Spleen (tissue), 11 donors: ENCODE results near the gene DHH. TPM values are rescaled to one million over a fixed set of nuclear protein-coding genes. Genes with fewer than 3 reads are reported as not detected.

Experiments
- DNase-seq: peaks from one replicate; pipeline ENCODE4 v3.0.0-alpha.2; 2020
- H3K27ac ChIP-seq, 8 donors: fragments of 200-600 bp; sonication (generic) in 7 of 8; 1 replicate in 4 of 8; 2 replicates in 4 of 8; pipeline versions ENCODE4 v1.5.0 to v1.8.0; 2016 to 2021; ENCODE audit warnings: inconsistent platforms in 4 of 8, mild to moderate bottlenecking in 4 of 8, moderate library complexity in 1 of 8
- H3K27me3 ChIP-seq, 7 donors: fragments of 200-600 bp; sonication (generic) in 6 of 7; replicated peaks in 1 of 7; 1 replicate in 4 of 7; 2 replicates in 3 of 7; pipeline versions ENCODE4 v1.5.0 to v1.8.0; 2016 to 2021; ENCODE audit warnings: inconsistent platforms in 3 of 7, mild to moderate bottlenecking in 1 of 7
- H3K36me3 ChIP-seq, 6 donors: fragments of 200-600 bp; sonication (generic) in 5 of 6; 1 replicate in 4 of 6; 2 replicates in 2 of 6; pipeline versions ENCODE4 v1.5.0 to v1.8.0; 2016 to 2021; ENCODE audit warnings: inconsistent platforms in 2 of 6
- H3K4me1 ChIP-seq, 6 donors: fragments of 200-600 bp; sonication (generic) in 5 of 6; 1 replicate in 3 of 6; 2 replicates in 3 of 6; pipeline versions ENCODE4 v1.5.0 to v1.8.0; 2016 to 2021; ENCODE audit warnings: inconsistent platforms in 3 of 6
- H3K4me3 ChIP-seq, 8 donors: fragments of 200-600 bp; sonication (generic) in 7 of 8; 1 replicate in 4 of 8; 2 replicates in 4 of 8; pipeline versions ENCODE4 v1.5.0 to v1.8.0; 2016 to 2021; ENCODE audit warnings: inconsistent platforms in 4 of 8, mild to moderate bottlenecking in 4 of 8, moderate library complexity in 2 of 8
- H3K9me3 ChIP-seq, 8 donors: fragments of 200-600 bp; sonication (generic) in 7 of 8; 1 replicate in 4 of 8; 2 replicates in 4 of 8; pipeline versions ENCODE4 v1.5.0 to v1.8.0; 2016 to 2021; ENCODE audit warnings: inconsistent platforms in 4 of 8
- POLR2A ChIP-seq, 3 donors: fragments of 450-650 bp; IDR thresholded peaks; one replicate each; pipeline ENCODE4 v1.5.1; 2017; ENCODE audit warnings: antibody characterized with exemption in 3 of 3, mild to moderate bottlenecking in 1 of 3
- POLR2AphosphoS5 ChIP-seq, 3 donors: sonication (generic); formaldehyde crosslinking; IDR thresholded peaks; one replicate each; pipeline ENCODE4 v1.5.1; 2017; ENCODE audit warnings: antibody characterized with exemption in 3 of 3
- WGBS, 5 donors: extraction: QIAGEN DNeasy Blood & Tissue Kit in 3 of 5; methylation state at CpG; one replicate each; pipeline versions ENCODE4 v1.1.5 to v1.1.7; 2013 to 2018; 5-methylcytosine and 5-hydroxymethylcytosine counted together
- intact Hi-C: fragments of 100-400 bp; cut with DNase I; formaldehyde crosslinking; loops from one replicate; pipeline ENCODE4 v1.15.0; 2023; ENCODE audit warnings: low total_unique reads
- polyA plus RNA-seq, 3 donors: library from polyadenylated mRNA; stranded (reverse); fragments of 200-250 nt; gene quantifications; one replicate each; pipeline ENCODE4 v1.2.1, GENCODE V29; 2013
- total RNA-seq, 7 donors: library from RNA; depleted of rRNA in 3 of 7; stranded (reverse); fragments of >200 nt in 3 of 7; fragmentation: NEBNext Ultra II Directional in 4 of 7; extraction: Animal tissue kit (Norgen Biotek cat#: 25700) in 4 of 7; gene quantifications; one replicate each; pipeline versions ENCODE4 v1.1.0 to v1.2.1, GENCODE V29; 2016 to 2021
- TF ChIP-seq, protein P1 (sequence below), 11 experiments: fragments of 200-600 bp in 7 of 11; fragments of 450-650 bp in 4 of 11; sonication (generic) in 4 of 11; IDR thresholded peaks in 8 of 11; conservative IDR thresholded peaks in 3 of 11; 1 replicate in 7 of 11; 2 replicates in 4 of 11; pipeline versions ENCODE4 v1.4.0 to v1.8.0; 2016 to 2021; ENCODE audit warnings: antibody characterized with exemption in 11 of 11, inconsistent platforms in 4 of 11, mild to moderate bottlenecking in 1 of 11
- donor health status: healthy with polysubstance abuse.
- donor health status: DM: no; HTN: no; CAD: no; lungs with moderate emphysema.
- donor health status: DM: no; HTN: no; CAD: no.
- donor health status: Bipolar disorder and iron deficiency.
- donor health status: healthy.
- donor health status: DM: no; HTN: no; CAD: no.
- donor health status: DM: yes; HTN: yes; CAD: no.

The DHH gene
- total and polyA plus RNA-seq, 10 donors, result 0.09 to 2.6 (median 0.66) TPM

DNA sequence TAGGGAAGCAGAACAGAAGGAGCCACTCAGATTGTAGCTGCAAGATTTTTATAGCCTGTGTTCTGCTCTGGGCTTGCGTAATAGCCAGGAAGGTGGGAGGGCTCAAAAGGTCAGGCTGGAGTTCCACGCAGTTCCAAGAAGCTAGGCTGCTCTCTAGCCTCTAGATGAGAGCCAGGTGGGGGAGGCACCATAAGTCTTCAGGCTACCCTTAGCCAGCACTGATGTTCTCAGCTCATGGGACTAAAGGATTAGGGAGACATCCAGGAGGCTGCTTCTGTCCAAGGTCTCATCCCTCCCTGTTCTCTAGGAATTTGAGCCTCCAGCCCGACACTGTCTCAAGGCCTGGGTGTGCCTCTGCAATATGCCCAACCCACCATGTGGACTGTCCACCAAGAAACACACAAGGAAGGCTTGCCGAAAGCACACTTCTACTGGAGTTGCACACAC is 14.4 kb upstream of the DHH start:
- peak overlapping the region in 5 of 8 donors; percentile 71 to 94 (median 92) for H3K4me3 ChIP-seq
- intact Hi-C loops, result no loop called here
- peaks cover 16 to 73% (median 64%) of the 10 kb centered on the region in 6 donors for H3K4me1 ChIP-seq
- no peak for DNase-seq
- no peaks in the 10 kb centered on the region for H3K27me3 ChIP-seq
- WGBS, 5 donors, result 28 to 53% (median 34%) methylated on average over 4 of the region's 4 CpGs
- TF ChIP-seq POLR2AphosphoS5 (IDR thresholded peaks at IDR 0.05) (peak in 2 of 3 donors; percentile 40 to 46), POLR2A (IDR thresholded peaks at IDR 0.05) (no peak)
- TF ChIP-seq, protein P1, sequence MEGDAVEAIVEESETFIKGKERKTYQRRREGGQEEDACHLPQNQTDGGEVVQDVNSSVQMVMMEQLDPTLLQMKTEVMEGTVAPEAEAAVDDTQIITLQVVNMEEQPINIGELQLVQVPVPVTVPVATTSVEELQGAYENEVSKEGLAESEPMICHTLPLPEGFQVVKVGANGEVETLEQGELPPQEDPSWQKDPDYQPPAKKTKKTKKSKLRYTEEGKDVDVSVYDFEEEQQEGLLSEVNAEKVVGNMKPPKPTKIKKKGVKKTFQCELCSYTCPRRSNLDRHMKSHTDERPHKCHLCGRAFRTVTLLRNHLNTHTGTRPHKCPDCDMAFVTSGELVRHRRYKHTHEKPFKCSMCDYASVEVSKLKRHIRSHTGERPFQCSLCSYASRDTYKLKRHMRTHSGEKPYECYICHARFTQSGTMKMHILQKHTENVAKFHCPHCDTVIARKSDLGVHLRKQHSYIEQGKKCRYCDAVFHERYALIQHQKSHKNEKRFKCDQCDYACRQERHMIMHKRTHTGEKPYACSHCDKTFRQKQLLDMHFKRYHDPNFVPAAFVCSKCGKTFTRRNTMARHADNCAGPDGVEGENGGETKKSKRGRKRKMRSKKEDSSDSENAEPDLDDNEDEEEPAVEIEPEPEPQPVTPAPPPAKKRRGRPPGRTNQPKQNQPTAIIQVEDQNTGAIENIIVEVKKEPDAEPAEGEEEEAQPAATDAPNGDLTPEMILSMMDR (IDR thresholded peaks at IDR 0.05 in 8 of 11, conservative IDR thresholded peaks at IDR 0.05 in 3 of 11), result no peak
- H3K9me3 ChIP-seq, result no peaks in the 10 kb centered on the region
- H3K36me3 ChIP-seq, result peaks cover 0 to 33% (median 21%) of the 10 kb centered on the region in 6 donors
- H3K27ac ChIP-seq, result peak overlapping the region; percentile 48 to 98 (median 96)

DNA sequence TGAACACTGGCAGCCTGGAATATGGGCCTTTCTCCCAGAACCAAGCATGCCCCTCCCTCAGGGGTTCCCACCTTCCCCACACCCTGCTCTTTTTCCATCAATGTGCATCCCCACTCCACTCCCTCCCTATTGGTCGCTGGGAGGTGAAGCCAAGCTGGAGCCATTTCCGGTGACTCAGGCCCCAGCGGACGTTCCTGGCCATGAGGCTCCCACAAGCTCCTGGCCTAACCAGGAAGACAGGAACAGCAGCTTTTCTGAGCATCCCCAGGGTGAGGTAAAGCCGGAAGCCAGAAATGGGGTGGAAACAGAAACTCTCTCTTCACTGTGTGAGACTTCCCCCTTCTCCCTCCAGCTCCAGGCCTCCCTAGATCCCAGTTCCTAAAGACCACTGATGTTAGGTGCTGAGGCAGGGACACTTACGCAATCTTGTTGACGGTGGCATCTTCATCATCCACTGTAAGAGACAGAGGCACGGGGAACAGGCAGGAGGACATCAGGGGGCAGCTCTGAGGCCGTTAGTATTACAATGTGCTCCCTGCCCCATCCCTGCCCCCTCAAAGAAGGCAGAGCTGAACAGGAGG is 11.0 kb upstream of the DHH start:
- H3K4me1 ChIP-seq, result peaks cover 16 to 68% (median 62%) of the 10 kb centered on the region in 6 donors
- no peak for DNase-seq
- H3K27ac ChIP-seq, result peak overlapping the region in 2 of 8 donors; percentile 23 to 40
- H3K27me3 ChIP-seq, result no peaks in the 10 kb centered on the region
- intact Hi-C loops, result no loop called here
- H3K4me3 ChIP-seq, result no peak overlapping the region
- TF ChIP-seq POLR2AphosphoS5 (IDR thresholded peaks at IDR 0.05) (peak in 1 of 3 donors; percentile 18), POLR2A (IDR thresholded peaks at IDR 0.05) (no peak)
- TF ChIP-seq, protein P1 (IDR thresholded peaks at IDR 0.05 in 8 of 11, conservative IDR thresholded peaks at IDR 0.05 in 3 of 11), result no peak
- WGBS, 5 donors, result 64 to 80% (median 70%) methylated on average over 9 of the region's 9 CpGs
- H3K36me3 ChIP-seq, result peaks cover 0 to 67% (median 55%) of the 10 kb centered on the region in 6 donors
- H3K9me3 ChIP-seq, result no peaks in the 10 kb centered on the region

DNA sequence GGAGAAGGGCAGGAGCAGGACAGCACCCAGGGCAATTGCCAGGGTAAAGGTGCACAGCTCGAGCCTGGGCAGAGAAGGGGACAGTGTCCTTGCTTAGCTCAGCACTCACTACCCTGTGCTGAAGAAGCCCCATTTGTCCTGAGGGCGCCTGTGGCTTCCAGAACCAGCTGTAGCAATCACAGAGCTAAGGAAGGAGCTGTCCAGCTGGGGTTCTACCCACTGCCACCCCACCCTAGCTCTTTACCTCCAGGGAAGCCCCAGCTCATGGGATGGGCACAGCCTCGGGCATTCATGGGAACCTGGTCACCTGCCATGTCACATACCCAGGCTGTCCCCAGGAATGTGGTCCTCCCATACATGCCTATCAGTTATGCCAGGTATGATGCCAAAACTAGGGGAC is 10.2 kb upstream of the DHH start:
- intact Hi-C loops, result no loop called here
- Histone ChIP-seq H3K4me3 (no peak overlapping the region), H3K4me1 (peaks cover 16 to 66% (median 59%) of the 10 kb centered on the region in 6 donors), H3K36me3 (peaks cover 0 to 74% (median 62%) of the 10 kb centered on the region in 6 donors), H3K27ac (peak overlapping the region in 4 of 8 donors; percentile 4 to 51 (median 24)), H3K9me3 (no peaks in the 10 kb centered on the region), H3K27me3 (no peaks in the 10 kb centered on the region)
- TF ChIP-seq POLR2A (IDR thresholded peaks at IDR 0.05) (no peak), POLR2AphosphoS5 (IDR thresholded peaks at IDR 0.05) (peak in 1 of 3 donors; percentile 1)
- TF ChIP-seq, protein P1 (IDR thresholded peaks at IDR 0.05 in 8 of 11, conservative IDR thresholded peaks at IDR 0.05 in 3 of 11), result no peak
- no peak for DNase-seq
- 52 to 89% (median 72%) methylated on average over 3 of the region's 3 CpGs for WGBS, 5 donors

DNA sequence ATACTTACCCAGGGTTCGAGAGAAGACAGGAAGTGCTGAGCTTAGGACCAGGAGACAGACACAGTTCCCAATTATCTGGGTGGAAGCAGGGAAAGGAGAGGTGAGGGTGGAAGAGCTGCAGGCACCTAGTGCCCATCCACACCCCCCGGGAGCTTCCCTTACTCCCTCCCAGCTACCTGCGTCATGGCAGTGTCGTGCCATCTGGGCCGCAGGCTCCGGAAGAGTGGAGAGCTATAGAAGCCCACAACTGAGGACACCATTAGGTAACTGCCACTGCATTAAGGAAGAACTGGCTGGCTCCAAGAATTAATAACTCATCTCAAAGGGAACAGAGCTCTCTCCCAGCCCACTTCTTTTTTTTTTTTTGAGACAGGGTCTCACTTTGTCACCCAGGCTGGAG is 5.8 kb upstream of the DHH start:
- intact Hi-C loops, result no loop called here
- 92 to 98% (median 97%) methylated on average over 6 of the region's 6 CpGs for WGBS, 5 donors
- no peak for TF ChIP-seq POLR2A (IDR thresholded peaks at IDR 0.05)
- TF ChIP-seq POLR2AphosphoS5 (IDR thresholded peaks at IDR 0.05), result no peak
- TF ChIP-seq, protein P1 (IDR thresholded peaks at IDR 0.05 in 8 of 11, conservative IDR thresholded peaks at IDR 0.05 in 3 of 11), result no peak
- Histone ChIP-seq H3K27ac (no peak overlapping the region), H3K4me1 (peaks cover 0 to 21% (median 18%) of the 10 kb centered on the region in 6 donors), H3K27me3 (no peaks in the 10 kb centered on the region), H3K9me3 (no peaks in the 10 kb centered on the region), H3K4me3 (no peak overlapping the region), H3K36me3 (peaks cover 0 to 100% (median 79%) of the 10 kb centered on the region in 6 donors)
- DNase-seq, result no peak
